ENCODE measurements around the gene PRKAB1.
"Not testable (repeated sequence)": the region's sequence is repeated elsewhere in the genome, so short reads cannot be mapped to it uniquely, and the experiment has no call there.

PRKAB1 gene

GRCh38 chr12:119685375-119685774 lies 17.4 kb downstream of the PRKAB1 start:
- DNase-seq: no peak

- no peak for DNase-seq
These were observed 18.4 kb downstream of the PRKAB1 start for GRCh38 chr12:119686355-119686754.

- DNase-seq: no peak
These were observed 18.8 kb downstream of the PRKAB1 start for GRCh38 chr12:119686776-119687175.

GRCh38 chr12:119687406-119687805 lies 19.5 kb downstream of the PRKAB1 start:
- no peak for DNase-seq

GRCh38 chr12:119687879-119688278 lies 19.9 kb downstream of the PRKAB1 start:
- DNase-seq: no peak

- DNase-seq: no peak
These were observed 22.1 kb downstream of the PRKAB1 start for GRCh38 chr12:119689935-119690500.

GRCh38 chr12:119691202-119691810 lies 23.4 kb downstream of the PRKAB1 start:
- no peak for DNase-seq

GRCh38 chr12:119692410-119692809 lies 24.5 kb downstream of the PRKAB1 start:
- DNase-seq: no peak

GRCh38 chr12:119692997-119693396 lies 25.1 kb downstream of the PRKAB1 start:
- DNase-seq: no peak

GRCh38 chr12:119693511-119693910 lies 25.6 kb downstream of the PRKAB1 start:
- no peak for DNase-seq

- no peak for DNase-seq
These were observed 26.2 kb downstream of the PRKAB1 start for GRCh38 chr12:119694111-119694510.

- no peak for DNase-seq
These were observed 27.1 kb downstream of the PRKAB1 start for GRCh38 chr12:119695034-119695433.

GRCh38 chr12:119696943-119697342 lies 29.0 kb downstream of the PRKAB1 start:
- no peak for DNase-seq

- no peak for DNase-seq
These were observed 31.3 kb downstream of the PRKAB1 start for GRCh38 chr12:119699199-119699760.

GRCh38 chr12:119700078-119700477 lies 32.1 kb downstream of the PRKAB1 start:
- no peak for DNase-seq

GRCh38 chr12:119704065-119704747 lies 36.3 kb downstream of the PRKAB1 start:
- DNase-seq: no peak

- no peak for DNase-seq
These were observed 37.2 kb downstream of the PRKAB1 start for GRCh38 chr12:119705182-119705581.

- DNase-seq: not testable (repeated sequence)
These were observed 38.5 kb downstream of the PRKAB1 start for GRCh38 chr12:119706427-119706826.

GRCh38 chr12:119710374-119710964 lies 42.5 kb downstream of the PRKAB1 start:
- no peak for DNase-seq

- DNase-seq: no peak
These were observed 43.1 kb downstream of the PRKAB1 start for GRCh38 chr12:119710965-119711551.

- DNase-seq: no peak
These were observed 43.8 kb downstream of the PRKAB1 start for GRCh38 chr12:119711693-119712092.

- no peak for DNase-seq
These were observed 44.8 kb downstream of the PRKAB1 start for GRCh38 chr12:119712721-119713120.

- DNase-seq: no peak
These were observed 45.7 kb downstream of the PRKAB1 start for GRCh38 chr12:119713551-119714031.

Data from activated CD4-positive, alpha-beta T cell treated with anti-CD3 and anti-CD28 coated beads for 4 hours (primary cell).